ENCODE results near the gene CHM. TPM values are rescaled to one million over a fixed set of nuclear protein-coding genes. Genes with fewer than 3 reads are reported as not detected.

Gene CHM
- total and polyA plus RNA-seq, 2 of the 8 experiments (the other 6 are each of a cell fraction or from before 2014, with no cell fraction given), result 8.6 to 15.5 TPM

DNA sequence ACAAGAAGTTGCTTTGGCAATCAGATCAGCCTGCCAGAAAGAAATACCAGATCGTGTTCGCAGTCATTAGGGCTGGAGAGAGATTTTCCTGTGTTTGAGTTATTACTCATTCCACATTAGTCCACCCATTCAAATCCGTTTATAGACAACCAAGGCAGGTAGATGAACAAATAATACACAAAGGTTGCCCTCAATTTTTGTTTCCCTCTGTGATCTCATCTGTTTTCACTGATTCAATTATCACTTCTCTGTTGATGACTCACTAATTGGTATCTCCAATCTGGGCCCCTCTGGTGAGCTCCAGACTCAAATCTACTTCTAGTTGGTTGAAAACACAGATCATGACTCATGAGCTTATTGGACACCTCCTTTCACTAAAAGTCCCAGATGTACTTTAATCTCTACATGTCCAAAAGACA, 54.5 kb downstream of the CHM start (continued):
- TF ChIP-seq CHD1 (IDR thresholded peaks at IDR 0.05; ENCODE audit: low read depth, low read length), result no peak
- TF ChIP-seq SUZ12 (IDR thresholded peaks at IDR 0.05; ENCODE audit: low read length), result no peak
- TF ChIP-seq SP1 (IDR thresholded peaks at IDR 0.05; ENCODE audit: low read depth, low read length), result no peak
- TF ChIP-seq JUN (IDR thresholded peaks at IDR 0.05; ENCODE audit: low read depth, low read length), result no peak
- TF ChIP-seq SAP30 (IDR thresholded peaks at IDR 0.05; ENCODE audit: insufficient read depth, insufficient replicate concordance, low read length), result no peak
- TF ChIP-seq POLR2AphosphoS5 (IDR thresholded peaks at IDR 0.05; ENCODE audit: low read depth, low read length), result no peak
- TF ChIP-seq SRF (IDR thresholded peaks at IDR 0.05; ENCODE audit: low read depth, low read length), result no peak
